IMR-90 (cell line): ENCODE data around the gene C2. TPM values are rescaled to one million over a fixed set of nuclear protein-coding genes. Genes with fewer than 3 reads are reported as not detected.

Experiments used
- ATAC-seq: fragments of 200-7000 bp; cut with Tn5 transposase; 2 replicates; pipeline ENCODE4 v1.9.1; 2020; ENCODE audit warnings: low read depth, mild to moderate bottlenecking, moderate library complexity
- BruUV-seq: library from RNA; stranded (reverse); fragments of 400-500 nt; replicated peaks from 2 replicates; lab custom pipeline; 2021; lab: Mats Ljungman, UMichigan
- CTCF ChIA-PET: fragments of 300-600 bp; formaldehyde crosslinking; extraction: SDS; loops from one replicate; lab custom pipeline; 2021; ENCODE audit warnings: antibody characterized with exemption; lab: Yijun Ruan, JAX
- POLR2A ChIA-PET: fragments of 300-600 bp; sonication (Branson Sonifier 250); formaldehyde crosslinking; loops from one replicate; lab custom pipeline; 2022; ENCODE audit warnings: antibody characterized with exemption; ENCODE audit not compliant: unreplicated experiment; lab: Charles Lee
- DNase-seq: peaks from one replicate; pipeline ENCODE4 v3.0.0; 2013
- H2AFZ ChIP-seq: replicated peaks from 2 replicates; pipeline ENCODE3; 2013; ENCODE audit warnings: low read length, mild to moderate bottlenecking; ENCODE audit not compliant: poor library complexity
- H2AK5ac ChIP-seq: 2 replicates; pipeline ENCODE4 v1.6.1; 2013; ENCODE audit warnings: low read depth, low read length, inconsistent platforms
- H2AK9ac ChIP-seq: replicated peaks from 2 replicates; pipeline ENCODE3; 2013; ENCODE audit warnings: mild to moderate bottlenecking, low read depth, low read length, moderate library complexity; ENCODE audit not compliant: poor library complexity
- H2BK120ac ChIP-seq: 2 replicates; pipeline ENCODE4 v1.6.1; 2013; ENCODE audit warnings: low read depth, low read length, inconsistent platforms
- H2BK15ac ChIP-seq: 3 replicates; pipeline ENCODE4 v1.6.1; 2013; ENCODE audit warnings: low read depth, low read length, inconsistent platforms
- H2BK20ac ChIP-seq: 2 replicates; pipeline ENCODE4 v1.6.1; 2013; ENCODE audit warnings: low read depth, mild to moderate bottlenecking, inconsistent platforms, low read length, moderate library complexity
- H2BK5ac ChIP-seq: 2 replicates; pipeline ENCODE4 v1.6.1; 2013; ENCODE audit warnings: mild to moderate bottlenecking, low read depth, low read length, inconsistent platforms; ENCODE audit not compliant: poor library complexity, severe bottlenecking
- H3K14ac ChIP-seq: replicated peaks from 2 replicates; pipeline ENCODE4 v1.6.1; 2013; ENCODE audit warnings: low read depth, low read length, inconsistent platforms
- H3K18ac ChIP-seq: 2 replicates; pipeline ENCODE4 v1.6.1; 2013; ENCODE audit warnings: low read depth, low read length, control low read depth
- H3K23ac ChIP-seq: 2 replicates; pipeline ENCODE4 v1.6.1; 2013; ENCODE audit warnings: low read depth, low read length, inconsistent platforms
- H3K27ac ChIP-seq: 2 replicates; pipeline ENCODE4 v1.5.1; 2013; ENCODE audit warnings: mild to moderate bottlenecking, control low read depth, low read length; ENCODE audit not compliant: insufficient read depth
- H3K27me3 ChIP-seq: 2 replicates; pipeline ENCODE4 v1.6.1; 2013; ENCODE audit warnings: low read length; ENCODE audit not compliant: control insufficient read depth, insufficient read depth
- H3K36me3 ChIP-seq: 2 replicates; pipeline ENCODE4 v1.6.1; 2013; ENCODE audit warnings: low read length, mixed read lengths; ENCODE audit not compliant: control insufficient read depth, insufficient read depth
- H3K4ac ChIP-seq: 2 replicates; pipeline ENCODE4 v1.6.1; 2013; ENCODE audit warnings: low read depth, low read length, inconsistent platforms
- H3K4me1 ChIP-seq: 2 replicates; pipeline ENCODE4 v1.6.1; 2013; ENCODE audit warnings: low read length, mixed read lengths; ENCODE audit not compliant: control insufficient read depth, insufficient read depth
- H3K4me2 ChIP-seq: 2 replicates; pipeline ENCODE4 v1.6.1; 2013; ENCODE audit warnings: low read depth, mild to moderate bottlenecking, control low read depth, low read length, moderate library complexity
- H3K4me3 ChIP-seq: 2 replicates; pipeline ENCODE4 v1.5.1; 2013; ENCODE audit warnings: low read depth, mild to moderate bottlenecking, control low read depth, low read length, moderate library complexity; ENCODE audit not compliant: insufficient read depth
- H3K56ac ChIP-seq: 2 replicates; pipeline ENCODE4 v1.6.1; 2013; ENCODE audit warnings: low read length, inconsistent platforms; ENCODE audit not compliant: insufficient read depth; ENCODE audit errors: extremely low read depth
- H3K79me1 ChIP-seq, 2 experiments: 2 replicates each; pipeline ENCODE4 v1.6.1; 2013; ENCODE audit warnings: low read length in 2 of 2, inconsistent platforms in 1 of 2, low read depth in 1 of 2
- H3K9ac ChIP-seq: 2 replicates; pipeline ENCODE4 v1.6.1; 2013; ENCODE audit warnings: low read depth, low read length, control low read depth
- H3K9me1 ChIP-seq: 2 replicates; pipeline ENCODE4 v1.6.1; 2013; ENCODE audit warnings: low read length, inconsistent platforms; ENCODE audit not compliant: insufficient read depth
- H3K9me3 ChIP-seq: 2 replicates; pipeline ENCODE4 v1.6.1; 2013; ENCODE audit warnings: low read length; ENCODE audit not compliant: control insufficient read depth, insufficient read depth
- H4K20me1 ChIP-seq: 2 replicates; pipeline ENCODE4 v1.6.1; 2013; ENCODE audit warnings: low read length, inconsistent platforms; ENCODE audit not compliant: insufficient read depth
- H4K5ac ChIP-seq: 2 replicates; pipeline ENCODE4 v1.6.1; 2013; ENCODE audit warnings: mild to moderate bottlenecking, low read depth, low read length, control low read depth
- H4K8ac ChIP-seq, 2 experiments: 2 replicates each; pipeline ENCODE4 v1.6.1; 2013; ENCODE audit warnings: low read depth in 2 of 2, low read length in 2 of 2, control low read depth in 1 of 2, inconsistent platforms in 1 of 2
- H4K91ac ChIP-seq: 2 replicates; pipeline ENCODE4 v1.6.1; 2013; ENCODE audit warnings: low read depth, low read length, inconsistent platforms; ENCODE audit not compliant: insufficient read depth
- BHLHE40 ChIP-seq: fragments of 150-350 bp; IDR thresholded peaks from 2 replicates; pipeline ENCODE4 v1.6.1; 2016; ENCODE audit warnings: mild to moderate bottlenecking, low read depth, low read length
- CEBPB ChIP-seq: IDR thresholded peaks from 2 replicates; pipeline ENCODE4 v1.6.1; 2012; ENCODE audit warnings: low read depth, low read length, improper control_type of control experiment
- FOS ChIP-seq: fragments of 150-350 bp; IDR thresholded peaks from 2 replicates; pipeline ENCODE4 v1.6.1; 2016; ENCODE audit warnings: low read depth, low read length
- MAFK ChIP-seq: IDR thresholded peaks from 2 replicates; pipeline ENCODE4 v1.6.1; 2012; ENCODE audit warnings: low read depth, low read length, improper control_type of control experiment
- NFE2L2 ChIP-seq: fragments of 150-350 bp; IDR thresholded peaks from 2 replicates; pipeline ENCODE4 v1.6.1; 2016; ENCODE audit warnings: low read depth, mild to moderate bottlenecking, low read length
- RAD21 ChIP-seq: IDR thresholded peaks from 2 replicates; pipeline ENCODE4 v1.6.1; 2012; ENCODE audit warnings: low read length, improper control_type of control experiment
- SMC3 ChIP-seq: fragments of 150-350 bp; IDR thresholded peaks from 2 replicates; pipeline ENCODE4 v1.6.1; 2016; ENCODE audit warnings: low read depth, mild to moderate bottlenecking, antibody characterized with exemption, low read length, moderate library complexity
- WGBS, 2 experiments: methylation state at CpG; one replicate each; pipeline versions ENCODE4 v1.1.5 to v1.1.7; 2013; ENCODE audit warnings: missing lambda C conversion rate in 2 of 2; ENCODE audit not compliant: insufficient read length in 1 of 2; ENCODE audit errors: extremely low coverage in 2 of 2; 5-methylcytosine and 5-hydroxymethylcytosine counted together
- dilution Hi-C: fragments of 300-500 bp; cut with HindIII; formaldehyde crosslinking; loops from one replicate; pipeline ENCODE4 v1.14.3; 2018; ENCODE audit warnings: low sequenced_read_pairs; ENCODE audit not compliant: unreplicated experiment
- in situ Hi-C: fragments of 300-500 bp; cut with MboI; formaldehyde crosslinking; loops from 3 replicates; pipeline ENCODE4 v1.14.3; 2019; ENCODE audit warnings: low sequenced_read_pairs, inconsistent platforms, mixed read lengths
- intact Hi-C: fragments of 100-400 bp; cut with micrococcal nuclease; formaldehyde crosslinking; loops from 2 replicates; pipeline ENCODE4 v1.10.0; 2022
- polyA plus RNA-seq, 3 experiments: library from polyadenylated mRNA; depleted of rRNA; stranded (reverse); fragments of >200 nt; gene quantifications; 2 replicates each; pipeline ENCODE4 v1.2.3, GENCODE V29; 2012; ENCODE audit warnings: low replicate concordance in 1 of 3
- total RNA-seq: library from RNA; depleted of rRNA; stranded (reverse); fragments of >200 nt; gene quantifications from 2 replicates; pipeline ENCODE4 v1.2.3, GENCODE V29; 2012

Gene C2
- total and polyA plus RNA-seq, 2 of the 4 experiments (the other 2 are of a cell fraction), result 0.18 to 0.19 TPM

DNA sequence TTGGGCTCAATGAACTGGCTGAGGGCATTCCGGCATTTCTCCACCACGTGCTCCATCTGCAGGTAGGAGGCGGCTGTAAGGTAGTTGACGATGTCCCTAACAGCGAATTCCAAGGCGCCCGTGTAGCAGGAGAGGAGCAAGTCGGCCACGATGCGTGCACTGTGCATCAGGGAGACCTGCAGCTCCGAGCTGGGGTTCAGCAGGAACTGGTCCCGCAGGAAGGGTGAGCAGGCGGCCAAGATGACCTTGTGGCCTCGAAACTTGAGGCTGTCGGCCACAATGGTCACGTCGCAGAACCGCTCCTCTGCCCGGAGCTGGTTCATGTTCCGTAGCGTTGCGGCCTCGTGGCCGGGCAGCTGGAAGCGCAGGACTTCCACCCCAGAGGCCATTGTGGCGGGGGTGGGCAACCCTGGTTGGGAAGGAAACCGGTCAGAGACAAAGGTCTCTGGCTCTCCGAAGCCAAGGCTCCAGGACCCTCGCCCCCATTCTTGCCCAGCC, 26.6 kb upstream of the C2 start:
- Histone ChIP-seq H3K9ac (peak overlapping the region; percentile 54; the same call in 1 of the 2 replicates), H2BK5ac (peak overlapping the region; percentile 58), H2BK20ac (0 out of 2 replicates have a peak overlapping the region, but pooled peaks have one; percentile 37), H2AK9ac (peak overlapping the region; percentile 75), H3K36me3 (peaks cover 5% of the 10 kb centered on the region; the same call in 1 of the 2 replicates), H2AFZ (peak overlapping the region; percentile 90), H3K27ac (peak overlapping the region; percentile 64), H4K8ac (peak overlapping the region; percentile 82 to 85; a peak in 3 of 4 replicates), H3K18ac (peak overlapping the region; percentile 17; the same call in 1 of the 2 replicates), H3K4ac (peak overlapping the region; percentile 53), H3K56ac (0 out of 2 replicates have a peak overlapping the region, but pooled peaks have one; percentile 2), H2BK120ac (peak overlapping the region; percentile 5; the same call in 1 of the 2 replicates), H2AK5ac (peak overlapping the region; percentile 86), H4K5ac (peak overlapping the region; percentile 53), H4K91ac (peak overlapping the region; percentile 66; the same call in 1 of the 2 replicates), H3K4me2 (peak overlapping the region; percentile 79), H3K4me1 (peaks cover 12% of the 10 kb centered on the region), H3K23ac (peak overlapping the region; percentile 38; the same call in 1 of the 2 replicates), H3K9me3 (no peaks in the 10 kb centered on the region), H3K14ac (peak overlapping the region; percentile 24; the same call in 1 of the 2 replicates), H4K20me1 (peaks cover 7% of the 10 kb centered on the region), H3K79me1 (peaks cover 20 to 46% of the 10 kb centered on the region in 2 experiments; a peak in 3 of 4 replicates), H3K27me3 (no peaks in the 10 kb centered on the region), H3K9me1 (peaks cover 5% of the 10 kb centered on the region; the same call in 1 of the 2 replicates), H2BK15ac (no peak overlapping the region), H3K4me3 (peak overlapping the region; percentile 58)
- DNase-seq (no peak), ATAC-seq (no peak)
- in situ Hi-C loops (no loop called here), intact Hi-C loops (loop anchor here (5.0 kb wide), 1 partner anchor 251 kb away; the partner anchor contains the start of genes PPT2 and PRRT1), dilution Hi-C loops (no loop called here)
- BruUV-seq, result no TSS peak
- WGBS, 2 experiments, result 28% methylated on average over 27 of the region's 29 CpGs; no CpG with 5 or more reads in 1 of the 2 experiments
- POLR2A ChIA-PET, result interaction anchor here (0.6 to 1.3 kb wide), 3 partner anchors 71 to 493 kb away, joined by 3 to 7 read pairs (median 3); no protein-coding TSS in a partner anchor
- CTCF ChIA-PET, result no interaction called here
- no peak for TF ChIP-seq BHLHE40
- no peak for TF ChIP-seq CEBPB
- TF ChIP-seq SMC3, result no peak
- no peak for TF ChIP-seq RAD21
- no peak for TF ChIP-seq MAFK
- TF ChIP-seq NFE2L2, result no peak
- TF ChIP-seq FOS, result no peak
